Hematopoietic multipotent progenitor cell treated with erythropoietin and hydrocortisone succinate and interleukin-3 and kit ligand, for 6 days (in vitro differentiated cells): ENCODE results near the gene RBMS1.
A peak's percentile ranks its signal among the peaks of the same experiment; 100 is the strongest.

Source experiments
- DNase-seq: peaks from one replicate; pipeline ENCODE4 v3.0.0-alpha.2; 2015

RBMS1 gene

DNA sequence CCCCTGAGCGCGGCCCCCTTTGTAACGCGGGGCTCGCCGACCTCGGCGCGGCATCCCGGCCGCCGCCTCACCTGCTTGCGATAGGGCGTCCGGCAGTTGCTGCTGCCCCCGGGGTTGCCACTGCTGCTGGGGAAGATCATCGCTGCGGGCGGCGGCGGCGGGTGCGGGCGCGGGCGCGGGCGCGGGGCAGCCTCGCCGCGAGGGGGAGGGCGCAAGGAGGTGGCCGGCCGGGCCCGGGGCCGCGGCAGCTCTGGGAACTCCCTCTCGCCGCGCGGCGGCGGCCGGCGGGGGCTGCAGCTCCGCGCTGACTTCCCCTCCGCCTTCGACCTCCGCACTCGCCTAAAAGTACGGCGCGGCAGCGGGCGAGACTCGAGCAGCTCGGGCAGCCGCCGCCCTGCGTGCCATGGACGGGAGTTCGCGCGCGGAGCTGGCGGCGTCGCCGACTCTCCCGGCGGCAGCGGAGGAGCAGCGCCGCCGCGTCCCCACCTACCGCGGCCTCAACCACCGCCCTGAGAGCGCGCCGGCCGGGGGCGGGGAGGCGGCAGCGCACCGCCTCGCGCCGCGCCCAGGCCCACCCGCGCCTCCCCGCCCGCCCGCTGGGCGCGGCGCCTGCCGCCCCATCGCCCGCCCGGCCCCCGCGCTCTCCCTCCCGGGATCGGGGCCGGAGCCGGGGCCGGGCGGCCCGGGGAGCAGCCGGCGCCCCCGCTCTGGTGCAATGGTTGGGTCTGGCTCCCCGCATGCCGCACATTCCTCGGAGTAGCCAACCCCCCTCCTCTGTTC is 86.0 kb downstream of the RBMS1 start:
- peak; percentile 71 for DNase-seq

DNA sequence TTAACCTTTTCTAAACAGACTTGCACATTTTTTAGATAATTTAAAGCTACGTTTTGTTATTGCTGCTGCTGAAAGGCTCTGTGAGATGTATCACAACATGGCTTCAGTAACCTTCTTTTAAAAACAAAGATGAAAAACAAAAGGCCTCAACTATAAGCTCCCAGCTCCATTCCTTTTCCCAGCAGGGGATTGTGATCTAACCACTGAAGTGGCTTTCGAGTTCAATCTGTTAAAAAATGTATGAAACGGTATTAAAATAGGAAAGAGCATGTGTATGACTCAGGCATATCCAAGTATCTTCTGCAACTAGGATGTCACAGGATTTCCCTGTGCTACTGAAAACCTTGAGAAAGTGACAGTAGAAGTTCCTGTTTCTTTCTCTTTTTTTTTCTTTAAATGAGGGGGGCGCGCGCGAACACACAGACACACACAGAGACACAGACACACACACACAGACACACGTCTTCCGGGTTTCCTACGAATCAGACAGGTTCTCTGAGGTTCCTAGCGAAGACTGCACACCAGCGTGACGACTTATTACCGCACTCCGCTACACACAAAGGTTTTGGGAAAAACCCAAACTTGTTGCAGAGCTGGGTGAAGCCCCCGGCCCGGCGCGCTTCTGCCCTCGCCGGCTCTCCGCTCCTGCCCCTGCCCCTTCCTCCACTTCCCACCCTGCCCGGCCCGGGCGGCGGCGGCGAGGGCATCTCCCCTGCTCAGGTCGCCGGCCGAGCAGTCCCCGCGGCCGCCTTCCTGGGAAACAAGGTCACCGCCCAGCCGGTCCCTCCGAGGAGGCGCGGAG is 86.8 kb downstream of the RBMS1 start:
- DNase-seq: peak; percentile 89

DNA sequence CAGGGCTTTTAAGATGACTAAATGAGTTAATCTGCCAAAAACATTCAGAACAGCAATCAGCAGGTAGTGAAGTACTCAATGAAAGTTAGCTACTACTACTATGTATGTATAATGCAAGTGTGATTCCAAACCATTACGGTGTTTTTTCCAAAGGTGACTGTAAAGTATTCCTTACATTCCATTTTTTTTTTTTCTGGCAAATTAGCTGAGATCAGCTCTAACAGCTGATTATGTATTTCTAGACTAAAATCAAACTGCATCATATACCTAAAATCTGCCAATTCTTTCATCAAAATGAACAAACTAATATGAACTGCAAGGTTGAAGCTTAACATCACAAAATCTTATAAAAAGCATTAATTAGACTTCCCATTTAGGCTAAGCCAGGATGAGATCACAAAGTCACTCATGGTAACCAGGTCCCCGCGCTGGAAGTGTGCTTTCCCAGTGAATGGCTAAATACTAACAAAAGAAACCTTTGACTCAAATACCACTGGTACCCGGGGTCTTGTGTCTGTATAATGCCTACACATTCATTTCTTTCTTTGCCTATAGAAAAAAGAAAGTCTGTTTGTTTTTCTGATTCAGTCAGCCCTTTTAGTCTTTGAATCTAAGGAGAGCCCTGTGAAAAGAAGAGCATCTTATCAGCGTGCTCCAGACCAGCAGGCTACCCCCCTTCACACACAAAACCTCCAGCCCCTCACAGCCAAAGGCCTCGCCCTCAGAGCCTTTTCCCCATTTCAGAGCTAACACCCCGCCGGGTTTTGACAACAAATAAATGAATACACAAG is 88.3 kb downstream of the RBMS1 start:
- peak; percentile 92 for DNase-seq

DNA sequence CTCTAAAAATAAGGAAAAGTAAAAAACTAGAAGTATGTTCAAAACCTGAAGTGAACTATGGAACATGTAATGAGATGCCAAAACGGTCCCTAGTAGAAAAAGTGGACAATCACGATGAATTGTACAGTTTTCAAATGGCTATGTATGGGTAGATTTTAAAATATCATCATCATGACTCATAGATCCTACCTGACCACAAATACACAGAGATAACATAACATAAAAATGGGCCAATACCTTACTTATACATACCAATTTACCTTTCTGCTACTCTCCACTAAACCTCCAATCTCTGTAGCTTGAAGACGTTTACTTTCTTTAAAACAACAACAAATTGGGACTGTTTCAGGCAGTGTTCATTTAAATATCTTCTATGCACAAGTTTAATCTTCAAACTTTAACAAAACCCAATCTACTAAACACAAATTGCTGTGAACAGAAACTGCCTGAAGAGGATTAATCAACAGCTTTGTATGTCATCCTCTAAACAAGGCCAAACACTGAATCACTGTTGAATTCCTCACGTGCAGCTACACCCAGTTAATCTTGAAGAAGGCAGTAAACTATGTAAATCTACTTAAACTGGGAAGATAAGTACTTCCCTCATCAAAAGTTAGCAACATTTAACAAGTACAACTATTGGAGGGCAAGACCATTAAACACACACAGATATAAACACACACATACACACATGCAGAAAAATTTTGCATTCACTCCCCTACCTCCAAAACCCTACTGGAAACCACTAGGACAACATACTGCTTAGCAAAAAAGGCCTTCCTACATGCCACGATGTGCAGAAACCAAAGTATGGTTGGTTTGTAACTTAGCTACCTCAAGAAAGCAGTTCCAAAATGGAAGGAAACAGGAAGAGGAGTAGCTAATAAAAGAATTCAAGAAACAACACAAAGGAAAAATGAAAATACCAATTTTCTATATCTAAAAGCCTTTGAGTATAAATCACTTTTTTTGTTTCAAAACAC is 90.3 kb downstream of the RBMS1 start:
- DNase-seq: no peak

DNA sequence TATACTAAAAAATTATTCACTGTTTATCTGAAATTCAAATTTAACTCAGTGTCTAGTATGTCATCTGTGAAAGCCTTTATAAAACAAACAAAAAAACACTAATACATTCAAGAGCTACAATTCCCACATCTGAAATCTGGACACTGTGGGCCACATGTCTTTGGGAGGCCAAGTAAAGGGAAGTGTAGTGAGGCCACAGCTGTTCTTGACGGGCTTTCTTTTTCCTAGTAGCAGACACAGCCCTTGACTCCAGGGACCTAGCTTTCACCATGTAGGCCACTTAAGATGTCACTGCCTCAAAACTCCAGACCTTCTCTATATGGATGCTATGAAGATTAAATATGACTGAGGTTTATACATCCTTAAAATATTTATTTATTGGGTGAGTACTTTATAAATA is 91.1 kb downstream of the RBMS1 start:
- no peak for DNase-seq

DNA sequence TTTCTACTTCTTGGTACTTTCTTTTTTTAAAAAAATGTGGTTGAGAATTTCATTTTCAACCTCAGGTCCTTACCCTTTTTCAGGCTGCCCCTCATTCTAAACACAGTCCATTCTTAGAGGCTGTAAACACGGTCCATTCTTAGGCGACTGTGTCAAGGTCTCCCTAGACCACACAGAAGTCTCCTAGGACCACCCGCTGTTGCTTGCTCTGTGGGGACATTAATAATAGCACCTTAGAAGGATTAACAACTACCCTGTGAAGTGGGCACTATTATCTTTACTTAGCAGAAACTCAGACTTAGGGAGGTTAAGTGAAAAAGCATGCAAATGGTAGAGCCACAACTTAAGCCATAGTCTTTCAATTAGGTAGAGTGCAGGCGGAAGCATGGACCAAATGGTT is 91.7 kb downstream of the RBMS1 start:
- DNase-seq: no peak

DNA sequence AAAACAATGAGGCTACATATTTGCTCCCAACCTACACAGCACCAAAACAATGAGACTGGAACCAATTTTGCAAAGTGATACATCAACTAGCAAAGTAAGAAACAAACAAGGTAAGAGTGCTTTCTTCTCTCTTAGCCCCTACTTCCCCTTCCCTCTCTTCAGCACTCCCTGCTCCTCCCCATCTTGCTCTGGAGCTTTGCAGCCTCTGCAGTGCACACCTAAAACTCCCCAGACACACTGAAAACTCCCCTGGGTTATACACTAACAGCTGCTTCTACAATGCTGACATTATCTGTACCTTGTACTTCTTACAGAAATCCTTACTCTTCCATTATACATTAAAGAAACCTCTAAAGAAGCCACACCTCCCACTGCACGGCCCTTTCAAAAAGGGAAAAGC is 93.7 kb downstream of the RBMS1 start:
- DNase-seq: no peak

DNA sequence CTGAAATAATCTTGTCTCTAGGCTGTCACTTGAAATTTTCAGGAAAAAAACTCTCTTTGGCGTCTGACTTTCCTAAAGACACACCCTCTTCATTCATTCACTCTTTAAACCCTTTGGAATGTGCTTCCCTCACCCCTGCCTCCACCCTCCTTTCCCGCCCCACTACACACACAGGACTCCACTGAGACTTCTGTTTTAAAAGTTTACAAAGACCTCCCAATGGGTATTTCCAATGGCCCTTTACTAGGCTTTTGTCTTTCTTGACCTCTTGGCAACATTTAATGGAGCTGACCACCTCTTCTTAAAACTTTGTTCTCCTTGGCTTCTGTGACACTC is 96.1 kb downstream of the RBMS1 start:
- DNase-seq: no peak

DNA sequence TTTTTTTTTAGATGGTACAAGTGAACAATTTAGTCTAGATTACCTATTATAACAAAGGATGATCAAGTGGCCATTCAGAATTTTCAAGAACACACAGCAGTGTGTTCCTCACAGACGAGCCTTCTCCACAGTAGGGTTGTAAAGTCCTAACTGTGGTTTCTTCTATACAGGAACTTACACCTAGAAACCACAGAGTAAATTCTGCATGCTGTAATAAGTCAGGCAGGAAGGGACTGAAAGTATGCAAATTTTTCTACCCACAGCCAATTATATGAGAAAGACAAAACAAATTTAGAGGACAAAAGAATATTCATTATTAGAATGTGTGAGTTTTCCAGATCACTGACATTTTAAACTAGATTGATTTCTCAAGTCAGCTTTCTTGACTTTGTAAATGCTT is 99.5 kb downstream of the RBMS1 start:
- peak; percentile 67 for DNase-seq

DNA sequence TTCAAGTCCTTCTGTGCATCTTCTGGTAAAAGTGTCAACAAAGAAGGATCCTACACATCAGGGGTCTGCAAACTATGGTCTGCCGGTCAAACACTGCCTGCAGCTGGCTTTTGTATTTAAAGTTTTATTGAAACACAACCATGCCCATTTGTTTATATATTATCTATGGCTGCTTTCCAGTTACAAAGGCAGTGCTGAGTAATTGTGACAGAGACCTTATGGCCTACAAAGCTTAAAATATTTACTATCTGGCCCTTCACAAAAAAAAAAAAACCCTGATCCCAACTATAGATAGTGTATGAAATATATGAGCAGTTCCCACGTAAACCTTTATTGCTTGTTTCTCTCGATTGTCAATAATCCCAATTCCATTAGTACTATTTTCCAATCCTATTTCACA is 101.4 kb downstream of the RBMS1 start:
- DNase-seq: no peak

DNA sequence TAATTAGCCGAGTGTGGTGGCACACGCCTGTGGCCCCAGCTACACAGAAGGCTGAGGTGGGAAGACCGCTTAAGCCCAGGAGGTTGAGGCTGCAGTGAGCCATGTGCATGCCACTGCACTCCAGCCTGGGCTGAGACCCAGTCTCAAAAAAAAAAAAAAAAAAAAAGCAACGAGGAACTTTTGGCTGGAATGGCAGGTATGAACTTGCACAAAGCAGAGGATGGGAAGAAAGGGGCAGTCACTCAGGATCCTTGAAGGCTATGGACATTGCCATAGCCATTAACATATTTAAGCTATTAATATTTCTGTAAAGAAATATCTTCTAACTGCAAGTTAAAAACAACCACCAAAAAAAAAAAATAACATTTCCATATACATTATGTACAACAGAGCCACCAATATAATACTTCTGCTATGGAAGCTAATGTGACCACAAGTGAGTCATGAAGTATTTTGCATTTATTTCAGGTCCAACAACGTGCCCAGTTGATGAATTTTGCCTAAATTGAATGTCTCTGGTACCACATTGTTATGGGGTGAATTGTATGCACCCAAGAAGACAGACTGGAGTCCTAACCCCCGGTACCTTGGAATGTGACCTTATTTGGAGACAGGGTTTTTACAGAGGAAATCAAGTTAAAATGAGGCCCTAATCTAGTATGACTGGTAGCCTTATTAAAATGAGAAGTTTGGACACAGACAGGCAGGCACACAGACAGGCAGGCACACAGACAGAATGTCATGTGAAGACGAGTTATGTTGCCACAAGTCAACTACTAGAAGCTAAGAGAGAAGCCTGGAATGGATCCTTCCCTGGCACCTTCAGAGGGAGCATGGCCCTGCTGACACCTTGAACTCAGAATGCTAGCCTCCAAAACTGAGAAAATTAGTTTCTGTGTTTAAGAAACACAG is 102.8 kb downstream of the RBMS1 start:
- DNase-seq: no peak

DNA sequence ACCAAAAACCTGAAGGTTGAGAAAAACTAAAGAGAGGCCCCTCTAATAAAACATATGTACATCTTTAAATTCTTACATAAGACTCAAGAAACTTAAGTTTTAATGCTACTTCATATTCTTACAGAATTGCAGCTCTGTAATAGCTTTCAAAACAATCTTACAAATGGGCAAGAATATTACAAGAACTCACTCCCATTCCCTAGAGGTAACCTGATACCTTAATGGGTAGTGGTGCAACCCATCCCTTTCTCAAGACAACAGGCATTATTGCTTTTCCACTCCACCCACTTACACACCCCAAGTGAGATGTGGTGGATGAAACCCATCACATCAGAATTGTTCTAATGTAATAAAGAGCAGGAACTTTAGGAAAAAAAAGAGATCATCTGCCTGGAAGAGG is 103.7 kb downstream of the RBMS1 start:
- no peak for DNase-seq

DNA sequence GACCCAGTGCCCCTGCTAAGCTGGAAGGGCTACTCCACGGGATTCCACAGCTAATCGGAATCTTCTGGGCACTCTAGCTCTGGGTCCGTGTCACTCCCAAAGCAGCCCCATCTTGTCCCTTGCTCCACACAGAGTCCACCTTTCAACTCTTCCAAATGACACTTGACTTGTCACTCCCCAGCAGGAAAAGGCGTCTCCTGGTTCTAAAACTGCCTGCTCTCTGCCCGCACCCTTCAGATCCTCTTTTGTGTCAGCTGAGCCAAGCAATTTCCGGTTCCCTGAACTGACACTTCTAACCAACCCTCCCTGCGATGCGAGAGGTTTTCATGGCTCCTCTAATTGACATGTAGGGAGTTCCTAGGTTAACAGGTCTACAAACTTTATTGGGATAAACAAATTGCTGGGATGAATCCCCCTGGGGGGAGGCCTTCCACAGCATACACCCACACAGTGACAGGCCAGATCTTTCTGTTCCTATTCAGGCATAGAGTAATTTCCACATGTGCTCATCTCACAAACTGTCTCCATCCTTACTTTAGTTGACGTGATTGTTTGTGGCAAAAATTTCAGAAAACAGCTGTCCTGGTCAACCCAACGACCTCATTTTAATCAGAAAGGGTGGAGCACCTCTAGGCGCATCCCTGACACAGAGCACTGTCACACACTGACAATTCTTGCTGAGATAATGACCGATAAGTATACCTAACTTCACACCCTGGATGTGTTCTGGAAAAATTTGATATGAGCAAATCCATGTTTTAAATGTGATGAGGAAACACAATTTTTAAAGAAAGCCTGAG is 104.9 kb downstream of the RBMS1 start:
- peak; percentile 80 for DNase-seq

DNA sequence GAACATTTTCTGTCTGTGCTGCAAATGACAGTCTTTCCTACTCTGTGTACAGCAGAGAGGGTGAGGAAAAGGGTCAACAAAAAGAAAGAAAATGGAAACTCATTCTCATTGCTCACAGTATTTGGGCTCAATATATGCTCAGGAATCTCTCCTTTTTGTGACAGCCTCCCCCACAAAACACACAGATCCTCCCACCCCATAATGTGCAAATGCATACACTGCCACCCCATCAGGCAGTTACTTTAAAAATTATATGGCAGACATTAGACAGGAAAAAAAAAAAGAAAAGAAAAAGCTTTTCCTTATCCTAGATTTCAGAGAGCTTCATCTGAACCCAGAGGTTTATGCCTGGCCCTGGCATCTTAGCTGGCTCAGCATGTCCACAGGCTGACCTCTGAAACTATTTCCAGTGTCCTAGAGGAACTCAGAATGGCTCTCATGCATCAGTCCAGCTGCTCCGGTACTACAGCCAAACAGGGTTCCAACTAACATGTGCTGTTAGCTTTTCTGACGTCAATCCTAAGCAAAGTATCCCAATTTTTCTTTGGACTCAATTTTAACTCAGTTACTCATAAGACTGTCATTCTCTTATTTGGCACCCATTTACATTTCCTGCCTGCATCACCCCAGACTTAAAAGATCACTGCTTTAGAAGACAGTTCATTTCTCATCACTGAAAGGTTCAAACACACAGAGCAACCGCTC is 105.9 kb downstream of the RBMS1 start:
- DNase-seq: no peak

DNA sequence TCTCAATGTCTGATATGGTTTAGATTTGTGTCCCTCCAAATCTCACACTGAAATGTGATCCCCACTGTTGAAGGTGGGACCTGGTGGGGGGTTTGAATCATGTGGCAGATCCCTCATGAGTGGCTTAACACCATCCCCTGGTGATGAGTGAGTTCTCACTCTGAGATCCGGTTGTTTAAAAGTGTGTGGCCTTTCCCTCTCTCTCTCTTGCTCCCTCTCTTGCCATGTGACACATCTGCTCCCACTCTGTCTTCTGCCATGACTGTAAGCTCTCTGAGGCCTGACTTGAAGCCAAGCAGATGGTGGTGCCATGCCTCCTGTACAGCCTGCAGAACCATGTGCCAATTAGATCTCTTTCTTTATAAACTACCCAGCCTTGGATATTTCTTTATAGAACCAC is 108.8 kb downstream of the RBMS1 start:
- no peak for DNase-seq

DNA sequence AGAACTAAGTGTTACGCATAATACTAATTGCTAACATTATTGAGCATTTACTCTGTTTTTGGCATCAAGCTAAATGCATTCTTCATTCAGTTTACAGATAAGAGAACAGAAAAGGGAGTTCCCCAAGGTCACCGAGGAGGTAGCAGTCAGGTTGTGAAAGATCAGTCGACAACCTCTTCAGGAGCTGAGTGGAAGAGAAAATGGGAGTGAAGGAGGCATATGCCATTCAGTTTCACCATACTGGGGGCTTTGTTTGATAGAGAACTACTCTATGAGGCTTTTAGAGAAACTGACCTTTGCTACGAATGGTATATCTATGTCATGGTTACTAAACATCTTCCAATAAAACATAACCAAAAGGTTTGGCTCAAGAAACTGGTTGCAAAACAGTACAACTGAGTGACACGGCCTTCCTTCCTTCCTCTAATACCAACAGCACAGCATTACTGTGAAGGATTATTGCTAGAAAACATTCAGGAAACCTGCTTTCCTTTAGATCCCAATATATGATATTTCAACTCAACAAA is 112.1 kb downstream of the RBMS1 start:
- DNase-seq: peak; percentile 63

DNA sequence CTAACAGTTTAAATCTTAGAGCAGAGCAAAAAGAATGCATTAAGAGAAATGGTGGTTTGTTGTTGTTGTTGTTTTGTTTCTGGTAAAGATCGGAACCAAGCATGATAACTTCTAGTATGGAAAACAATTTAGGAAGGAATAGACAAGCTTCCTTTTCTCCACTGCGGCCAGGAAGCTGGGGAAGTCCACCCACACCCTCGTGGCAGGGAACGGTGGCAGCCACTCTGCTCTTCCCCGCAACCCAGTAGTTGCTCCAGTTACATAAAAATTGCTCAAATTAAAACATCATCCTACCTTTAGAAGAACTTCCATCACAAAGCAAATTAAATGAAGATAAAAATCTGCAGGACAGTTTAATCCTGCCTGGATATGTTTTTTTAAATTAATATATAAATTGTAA is 113.0 kb downstream of the RBMS1 start:
- DNase-seq: no peak

DNA sequence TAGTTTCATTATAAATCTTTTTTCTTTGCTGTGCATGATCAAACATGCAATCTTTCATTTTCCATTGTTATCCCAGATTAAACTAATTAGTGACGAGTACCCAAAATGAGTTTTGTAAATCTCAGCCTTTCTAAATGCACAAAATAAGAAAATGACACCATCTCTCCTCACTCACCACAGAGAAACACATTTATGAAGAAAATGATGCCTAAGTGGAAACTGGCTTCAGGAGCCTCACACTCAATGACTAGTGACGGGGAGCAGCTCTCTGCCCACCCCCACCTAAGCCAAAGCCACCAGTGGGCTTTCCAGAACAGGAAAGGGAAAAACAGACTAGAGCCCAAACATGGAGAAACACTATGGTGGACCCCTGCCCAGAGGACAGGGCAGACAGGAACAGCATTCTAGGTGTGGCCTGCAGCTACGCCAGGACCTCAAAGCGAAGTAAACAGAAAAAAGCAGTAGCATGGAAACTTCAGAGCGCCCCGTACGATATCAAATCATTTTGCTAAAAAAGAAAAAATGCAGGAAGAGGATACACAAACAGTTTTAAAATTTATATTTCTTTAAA is 113.5 kb downstream of the RBMS1 start:
- no peak for DNase-seq

DNA sequence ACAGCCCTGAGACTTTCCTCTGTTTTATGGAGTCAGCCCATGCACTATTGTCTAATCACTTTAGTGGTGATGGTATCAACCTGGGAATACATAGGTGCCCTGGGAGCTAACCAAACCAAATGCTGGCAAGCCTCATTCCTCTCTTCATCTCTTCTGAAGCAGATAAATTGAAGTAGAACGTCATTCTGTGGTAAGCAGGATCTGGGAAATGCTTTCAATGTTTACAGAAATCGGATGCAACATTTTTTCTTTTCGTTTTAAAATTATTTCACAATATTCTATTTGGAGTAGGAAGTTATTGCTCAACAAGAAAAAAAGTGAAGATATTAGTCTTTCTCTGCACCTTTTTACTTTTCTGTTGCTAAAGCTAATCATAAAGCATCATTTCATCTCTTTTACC is 114.2 kb downstream of the RBMS1 start:
- no peak for DNase-seq
